Measurements from ENCODE around the gene ZNF594. TPM values are rescaled to one million over a fixed set of nuclear protein-coding genes. Genes with fewer than 3 reads are reported as not detected.

The ZNF594 gene
- total RNA-seq, 1 experiment from 2014 or later, result 12.5 TPM

GRCh38 chr17:5203178-5203907 lies 11.7 kb upstream of the ZNF594 start:
- Histone ChIP-seq H3K23ac (ENCODE audit: insufficient read length, low read depth, low read length) (no peak overlapping the region), H2BK12ac (ENCODE audit: insufficient read length, low read depth, low read length) (no peak overlapping the region), H3K14ac (ENCODE audit: insufficient read depth, low read length) (no peak overlapping the region), H4K20me1 (ENCODE audit: control insufficient read depth, insufficient read depth, insufficient read length) (no peaks in the 10 kb centered on the region), H4K91ac (ENCODE audit: insufficient read length, low read depth, low read length) (no peak overlapping the region), H4K5ac (ENCODE audit: insufficient read length, low read depth, low read length) (no peak overlapping the region), H3K9me3 (ENCODE audit: control insufficient read depth, low read depth, low read length) (no peaks in the 10 kb centered on the region), H3K4ac (ENCODE audit: low read depth, low read length) (no peak overlapping the region), H2AFZ (ENCODE audit: low read length) (no peak overlapping the region), H3K79me2 (ENCODE audit: insufficient read depth, low read length) (no peaks in the 10 kb centered on the region), H2BK20ac (ENCODE audit: low read depth, low read length, poor library complexity, severe bottlenecking) (no peak overlapping the region), H2AK5ac (ENCODE audit: insufficient read length, low read length) (no peak overlapping the region), H4K8ac (replicated peaks; ENCODE audit: insufficient read length, low read depth, low read length) (no peak overlapping the region), H3K4me1 (ENCODE audit: insufficient read depth, low read length) (no peaks in the 10 kb centered on the region), H2BK15ac (ENCODE audit: low read depth, low read length) (no peak overlapping the region), H3K23me2 (ENCODE audit: insufficient read length, low read depth, low read length, poor library complexity, severe bottlenecking) (no peaks in the 10 kb centered on the region), H3K27me3 (ENCODE audit: insufficient read depth, low read length) (no peaks in the 10 kb centered on the region), H3K9ac (ENCODE audit: extremely low read depth, insufficient read length, low read length) (no peak overlapping the region), H2BK5ac (ENCODE audit: insufficient read length, low read length) (no peak overlapping the region), H2BK120ac (ENCODE audit: low read depth, low read length, poor library complexity, severe bottlenecking) (no peak overlapping the region), H3K56ac (ENCODE audit: insufficient read length, low read depth, low read length) (no peak overlapping the region), H3K4me2 (ENCODE audit: insufficient read depth, insufficient read length, low read length) (no peak overlapping the region), H3K79me1 (ENCODE audit: insufficient read depth, low read depth, low read length, poor library complexity, severe bottlenecking) (no peaks in the 10 kb centered on the region), H3K18ac (ENCODE audit: insufficient read length, low read depth, low read length) (no peak overlapping the region), H3K27ac (ENCODE audit: insufficient read length, low read depth, low read length) (no peak overlapping the region), H3T11ph (ENCODE audit: low read length) (no peak overlapping the region)
- no peak for TF ChIP-seq CTCF (conservative IDR thresholded peaks at IDR 0.05)
- H3K4me3 Mint-ChIP-seq, result no peak overlapping the region
- peaks cover 0 to 3% of the 10 kb centered on the region in 2 experiments; a peak in 2 of 5 replicates for H3K9me3 Mint-ChIP-seq
- DNase-seq, result no peak
- H3K4me1 Mint-ChIP-seq, result no peaks in the 10 kb centered on the region
- no peak overlapping the region for H3K27ac Mint-ChIP-seq
- no CpG with 5 or more reads among the region's 14 CpGs for WGBS (ENCODE audit: extremely low coverage, insufficient read length, low lambda C conversion rate)
- H3K27me3 Mint-ChIP-seq (ENCODE audit: low read depth), result no peaks in the 10 kb centered on the region; the same call in none of the 2 replicates
- H3K36me3 Mint-ChIP-seq (ENCODE audit: insufficient read depth in 1 of 3, low read depth in 3 of 3), result no peaks in the 10 kb centered on the region

Measured in H9 (cell line).